NCI-H146 treated with DMSO at 0.1 percent for 48 hours (cell line): ENCODE results near the gene CFAP141.

Experiments
- DNase-seq: peaks from one replicate; lab custom pipeline; 2025; ENCODE audit not compliant: unreplicated experiment; lab: John Stamatoyannopoulos, UW

Gene CFAP141

DNA sequence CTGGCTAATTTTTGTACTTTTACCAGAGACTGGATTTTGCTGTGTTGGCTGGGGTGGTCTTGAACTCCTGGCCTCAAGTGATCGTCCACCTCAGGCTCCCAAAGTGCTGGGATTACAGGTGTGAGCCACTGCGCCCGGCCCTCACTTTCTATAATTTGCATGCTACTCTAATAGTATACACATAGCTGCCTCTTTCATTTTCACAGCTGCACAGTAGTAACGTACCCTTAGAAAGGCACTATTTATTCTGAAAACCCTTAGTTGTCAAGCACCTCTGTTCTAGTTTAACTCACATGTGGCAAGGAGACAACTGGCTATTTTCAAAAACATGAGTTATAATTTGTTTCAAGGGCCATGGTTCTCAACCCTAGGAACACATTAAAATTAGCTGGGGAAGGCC, 31.5 kb downstream of the CFAP141 start:
- DNase-seq = no peak

DNA sequence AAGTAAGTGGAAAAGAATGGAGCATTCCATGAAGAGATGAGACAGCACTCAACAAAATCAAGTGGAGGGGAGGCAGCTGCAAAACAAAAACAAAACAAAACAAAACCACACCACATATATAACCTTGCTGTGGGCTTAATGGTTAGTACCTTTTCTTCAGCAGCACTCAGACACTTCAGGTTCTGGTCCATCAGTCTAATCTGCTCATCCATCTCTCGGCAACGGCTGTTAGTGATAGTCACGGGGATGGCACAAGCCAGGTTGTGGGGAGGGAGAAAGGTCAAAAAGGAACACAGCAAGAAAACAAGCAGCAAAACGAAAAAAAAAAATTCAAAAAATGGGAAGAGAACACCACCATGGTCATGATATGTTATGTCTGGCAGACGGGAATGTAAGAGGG, 34.3 kb downstream of the CFAP141 start:
- DNase-seq = no peak

DNA sequence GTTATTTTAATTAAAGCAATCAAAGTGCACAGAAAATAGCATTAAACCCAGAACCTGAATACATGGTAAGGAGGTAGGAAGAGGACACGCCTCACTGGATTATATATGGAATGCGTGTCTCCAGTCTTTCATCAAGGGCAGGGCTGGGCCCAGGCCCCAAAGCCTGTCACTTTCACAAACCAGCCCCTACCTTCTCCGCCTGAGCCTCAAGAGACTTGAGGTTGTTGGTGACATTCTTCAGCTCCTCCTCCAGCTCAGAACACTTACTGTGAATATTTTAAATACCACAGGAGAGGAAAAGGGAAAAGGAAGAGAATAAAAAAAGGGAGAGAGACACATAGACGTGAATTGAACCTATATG, 34.9 kb downstream of the CFAP141 start:
- no peak for DNase-seq

DNA sequence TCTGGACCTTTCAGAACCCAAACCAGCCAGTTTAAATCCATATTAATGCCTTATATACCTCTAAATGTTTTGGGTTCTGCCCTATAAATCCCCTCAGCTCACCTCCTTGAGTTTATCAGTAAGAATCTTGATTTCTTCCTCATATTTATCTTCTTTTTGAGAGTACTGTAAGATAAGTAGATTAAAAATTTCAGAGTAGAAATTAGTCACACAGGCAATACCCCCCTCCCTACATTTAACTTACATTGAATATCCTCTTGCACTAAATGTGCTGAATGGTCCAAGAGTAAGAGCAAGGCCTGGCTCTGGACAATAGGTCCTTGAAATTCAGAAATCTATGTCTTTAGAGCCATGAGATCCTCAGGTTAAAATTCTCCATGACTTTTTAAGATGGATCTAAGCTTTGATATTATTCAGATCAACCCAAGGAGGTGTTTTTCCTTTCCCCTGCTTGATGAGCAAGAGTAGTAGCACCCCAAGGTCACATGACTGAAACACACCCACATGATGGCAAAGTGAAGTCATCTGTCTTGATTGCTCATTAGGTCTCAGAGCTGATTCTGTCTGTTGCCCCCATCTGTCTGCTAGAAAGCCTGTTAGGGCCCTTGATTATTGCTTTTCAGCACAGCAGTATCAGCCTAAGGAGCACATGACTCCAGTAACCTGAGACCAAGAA, 35.4 kb downstream of the CFAP141 start:
- no peak for DNase-seq

DNA sequence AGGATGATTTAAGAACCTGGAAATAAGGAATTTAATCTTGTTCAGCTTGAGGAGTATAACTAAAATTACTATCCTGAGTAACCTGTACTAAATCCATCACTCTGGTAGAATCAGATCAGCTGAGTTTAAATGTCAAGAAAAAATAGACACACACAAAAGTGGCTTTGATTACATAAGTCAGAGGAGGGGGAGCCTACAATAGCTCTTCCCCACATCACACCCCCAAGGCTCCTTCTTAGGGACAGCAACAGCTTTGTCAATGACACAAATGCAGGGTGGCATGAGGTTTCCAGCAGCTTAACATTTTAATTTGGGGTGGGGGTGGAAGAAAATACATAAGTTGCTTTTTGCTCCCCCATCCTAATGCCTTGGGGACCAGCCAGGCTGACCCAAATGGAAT, 38.7 kb downstream of the CFAP141 start:
- DNase-seq = no peak

DNA sequence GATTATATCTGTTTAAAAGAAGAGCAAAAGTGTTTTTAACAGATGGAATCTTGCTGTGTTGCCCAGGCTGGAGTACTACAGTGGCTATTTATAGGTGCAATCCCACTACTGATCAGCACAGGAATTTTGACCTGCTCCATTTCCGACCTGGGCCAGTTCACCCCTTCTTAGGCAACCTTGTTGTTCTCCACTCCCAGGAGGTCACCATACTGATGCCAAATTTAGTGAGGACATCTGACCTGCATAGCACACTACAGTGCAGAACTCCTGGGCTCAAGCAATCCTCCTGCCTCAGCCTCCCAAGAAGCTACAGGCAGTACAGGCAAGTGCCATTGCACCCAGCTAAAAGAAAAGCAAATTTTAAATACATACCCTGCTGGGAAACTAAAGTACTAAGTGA, 39.9 kb downstream of the CFAP141 start:
- DNase-seq = no peak

DNA sequence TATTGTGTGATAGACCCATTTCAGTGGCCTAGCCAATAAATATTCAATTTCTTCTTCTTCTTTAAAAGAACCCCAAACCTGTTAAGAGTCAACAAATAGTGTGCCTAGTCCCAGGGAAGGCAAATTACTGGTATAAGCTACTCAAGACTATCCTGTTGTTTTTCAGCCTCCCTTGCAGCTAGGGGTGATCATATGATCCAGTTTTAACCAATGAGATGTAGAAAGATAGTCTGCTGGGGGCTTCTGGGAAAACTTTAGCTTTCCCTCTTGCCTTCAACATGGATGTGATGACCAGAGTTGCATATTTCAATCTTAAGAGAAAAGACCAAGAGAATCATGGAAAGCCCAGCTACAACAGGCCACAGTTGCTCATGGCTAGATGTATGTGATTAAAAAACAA, 46.6 kb downstream of the CFAP141 start:
- no peak for DNase-seq

DNA sequence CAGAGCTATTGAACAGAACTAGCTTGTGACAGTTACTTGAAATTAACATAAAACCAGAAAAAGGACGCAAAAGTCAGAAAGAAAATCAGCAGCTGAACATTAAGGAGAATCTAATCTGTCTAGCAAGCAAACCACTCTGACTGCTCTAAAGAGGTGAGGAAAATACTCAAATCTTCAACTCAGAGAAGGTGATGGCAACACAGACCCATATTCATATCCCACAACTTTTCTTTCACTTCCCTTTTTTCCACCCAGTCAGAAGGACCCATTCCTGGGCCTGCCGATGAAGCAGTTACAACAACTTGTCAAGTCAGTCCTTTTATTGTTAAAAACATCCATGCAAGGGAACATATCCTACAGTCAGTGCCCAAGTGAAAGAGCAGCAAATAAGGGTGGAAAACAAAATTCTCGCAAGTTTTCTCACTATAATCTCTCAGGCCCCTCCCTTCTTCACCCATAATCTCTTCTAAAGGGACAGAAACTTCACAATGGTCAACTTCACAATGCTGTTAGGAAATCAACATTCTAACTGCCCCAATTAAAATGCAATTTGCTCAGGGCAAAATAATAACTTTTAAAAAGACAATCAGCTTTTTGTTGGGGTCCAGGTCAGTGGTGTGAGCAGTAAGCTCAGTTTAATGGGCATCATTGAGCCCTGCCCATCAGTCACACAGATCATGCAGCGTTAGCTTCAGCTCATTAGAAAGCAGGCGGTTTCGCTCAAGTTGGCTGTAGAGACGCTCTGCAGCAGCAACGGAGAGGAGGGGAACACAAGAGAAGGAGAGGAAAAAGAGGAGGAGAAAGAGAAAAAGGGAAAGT, 47.6 kb downstream of the CFAP141 start:
- no peak for DNase-seq

DNA sequence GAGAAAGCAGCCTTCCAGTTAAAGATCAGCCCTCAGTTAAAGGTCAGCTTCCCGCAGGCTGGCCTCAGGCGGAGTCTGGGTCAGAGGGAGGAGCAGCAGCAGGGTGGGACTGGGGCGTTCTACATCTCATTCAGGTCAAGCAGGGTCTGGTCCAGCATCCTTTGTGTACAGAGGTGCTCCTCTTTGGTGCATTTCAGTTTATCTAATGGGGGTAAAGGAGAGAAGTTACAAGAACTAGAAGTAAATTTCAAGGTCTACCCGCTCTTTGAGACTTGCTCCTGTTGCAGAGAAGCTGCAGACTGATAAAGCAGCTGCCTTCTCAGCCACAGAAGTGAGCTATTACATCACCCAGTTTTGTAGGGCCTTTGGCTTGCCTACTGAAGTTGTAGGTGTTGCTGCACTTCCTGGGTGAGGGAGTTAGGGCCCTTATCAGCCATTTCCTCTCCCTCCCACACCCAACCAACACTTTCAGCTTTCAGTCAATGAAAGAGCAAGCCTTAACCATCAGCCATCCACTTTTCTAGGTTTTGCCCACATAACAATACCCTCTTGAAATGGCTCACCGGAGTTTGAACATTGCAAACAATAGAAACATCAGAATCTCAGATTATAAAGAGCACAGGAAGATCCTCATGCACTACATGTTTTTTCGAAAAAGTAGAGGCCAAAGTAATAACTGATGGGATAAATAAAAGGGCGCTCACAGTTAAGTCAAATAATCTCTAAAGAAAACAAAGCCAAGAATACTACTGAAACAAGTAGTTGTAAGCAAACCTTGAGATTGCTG, 48.4 kb downstream of the CFAP141 start:
- DNase-seq = no peak

DNA sequence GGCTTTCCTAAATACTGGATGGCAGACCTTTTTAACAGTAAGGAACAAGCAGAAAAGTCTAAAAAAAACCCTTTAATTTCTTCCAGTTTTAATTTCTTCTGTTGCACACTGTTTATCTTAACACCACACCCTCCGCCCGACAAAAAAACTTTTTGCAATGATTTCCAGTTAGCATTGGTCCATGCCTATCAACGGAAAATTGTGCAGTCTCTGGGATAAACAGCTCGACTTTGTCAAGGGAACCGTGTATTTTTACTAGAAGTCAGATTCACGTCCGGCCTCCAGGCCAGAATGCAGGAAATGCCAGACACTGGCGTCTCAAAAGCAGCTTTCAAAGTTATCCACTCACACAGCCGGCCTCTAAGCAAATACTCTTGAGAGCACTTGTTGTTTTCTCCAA, 50.9 kb downstream of the CFAP141 start:
- no peak for DNase-seq

DNA sequence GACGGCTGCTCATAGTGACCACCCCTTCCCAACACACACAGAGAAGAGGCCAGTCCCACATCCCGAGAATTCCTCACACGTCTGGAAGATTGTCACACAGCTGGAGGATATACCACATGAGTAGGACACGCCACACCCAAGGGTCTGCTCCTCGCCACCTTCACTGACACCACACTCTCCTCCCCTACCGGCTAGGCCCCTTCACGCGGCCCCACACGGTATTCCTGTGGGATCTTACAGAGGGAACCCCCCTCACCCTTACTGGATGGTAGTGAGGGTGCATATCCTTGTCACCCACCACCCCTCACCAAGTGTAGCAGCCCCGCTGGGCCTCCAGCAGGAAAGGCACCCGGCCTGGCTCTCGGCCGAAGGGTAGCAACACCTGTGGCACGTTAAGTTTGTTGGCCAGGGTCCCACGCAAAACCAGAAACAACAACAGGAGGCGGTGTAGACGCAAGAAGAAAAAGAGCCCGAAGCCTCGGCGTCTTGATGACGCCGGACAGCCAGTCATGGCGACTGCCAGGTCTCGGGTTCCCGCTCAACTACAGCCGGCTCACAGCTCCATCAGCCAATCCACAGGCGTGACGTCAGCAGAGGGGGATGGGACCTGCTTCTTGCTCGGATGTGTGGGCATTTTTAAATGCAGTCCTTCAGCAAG, 51.5 kb downstream of the CFAP141 start, which contains the start of gene NUP210L:
TSS of gene NUP210L (minus strand) at position 540 of the 658 bp plus-strand sequence.
- DNase-seq = no peak

DNA sequence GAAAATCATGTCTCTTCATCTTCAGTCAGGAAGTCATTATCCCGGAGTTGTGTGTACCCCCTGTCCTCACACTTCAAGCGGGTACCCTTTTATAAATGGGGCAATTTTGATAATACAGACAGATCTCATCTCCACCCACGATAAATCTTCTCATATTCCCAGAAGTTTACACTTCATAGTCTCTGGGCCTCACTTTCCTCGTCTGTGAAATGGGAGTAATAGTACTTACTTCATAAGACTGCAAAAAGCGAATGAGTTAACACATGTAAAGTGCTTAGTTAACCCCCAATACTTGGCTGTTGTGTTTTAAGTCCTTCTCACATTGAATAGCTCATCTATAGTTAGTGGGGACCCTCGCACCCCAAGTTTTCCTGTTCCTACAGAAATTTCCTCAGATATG, 52.1 kb downstream of the CFAP141 start:
- DNase-seq = no peak

DNA sequence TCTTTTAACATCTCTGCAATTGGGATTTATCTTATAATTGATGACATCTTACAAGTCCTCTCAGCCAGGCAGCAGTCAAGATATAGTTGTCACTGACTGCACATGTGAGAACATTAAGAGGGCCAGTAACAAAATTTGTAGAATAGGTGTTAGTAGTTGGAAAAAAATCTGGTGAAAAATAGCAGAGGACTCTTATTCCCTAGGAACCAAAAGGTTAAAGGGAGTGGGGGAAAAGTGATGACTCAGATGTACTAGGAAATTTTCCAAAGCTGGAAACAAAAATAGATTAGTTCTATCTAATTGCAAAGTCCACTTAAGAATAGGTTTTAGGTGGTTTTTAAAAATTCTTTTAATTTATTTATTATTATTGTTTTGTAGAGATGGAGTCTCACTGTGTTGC, 54.8 kb downstream of the CFAP141 start:
- DNase-seq = no peak
